ENCODE results near the gene TAS2R16.

DNA sequence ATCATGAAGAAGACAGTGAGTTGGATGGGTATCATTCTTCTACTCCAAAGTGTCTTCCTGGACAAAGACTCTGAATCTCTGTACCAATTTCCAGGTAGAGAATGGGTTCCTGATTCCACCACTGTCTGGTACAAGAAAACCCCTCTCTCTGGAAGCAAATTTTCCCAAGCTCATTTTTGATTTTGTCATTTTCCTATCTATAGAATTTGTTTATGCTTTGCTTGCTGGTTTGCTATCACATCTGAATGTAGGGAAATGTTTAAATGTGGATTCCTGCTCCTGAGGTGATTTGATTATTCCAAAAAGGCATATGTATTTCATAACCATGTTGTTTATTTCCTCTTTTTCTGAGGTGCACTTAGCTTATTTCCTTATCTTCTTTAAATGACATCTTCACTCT lies at the start of gene TAS2R16:
- TF ChIP-seq SUZ12 (IDR thresholded peaks at IDR 0.05; ENCODE audit: extremely low read depth, insufficient read depth, insufficient read length) (no peak), ZNF274 (IDR thresholded peaks at IDR 0.05; ENCODE audit: low read depth, low read length) (no peak)

All from NT2/D1 (cell line).